ENCODE results near the gene HES1.

The HES1 gene

GRCh38 chr3:194103505-194103904, 32.4 kb upstream of the HES1 start:
- peak; percentile 65 for DNase-seq

GRCh38 chr3:194103983-194104751, 31.8 kb upstream of the HES1 start:
- no peak for DNase-seq

- DNase-seq = no peak
Observed at GRCh38 chr3:194105292-194105691, 30.7 kb upstream of the HES1 start.

GRCh38 chr3:194107107-194107506, 28.8 kb upstream of the HES1 start:
- no peak for DNase-seq

GRCh38 chr3:194109192-194109863, 26.6 kb upstream of the HES1 start:
- DNase-seq = no peak

- DNase-seq = no peak
Observed at GRCh38 chr3:194110483-194110882, 25.5 kb upstream of the HES1 start.

GRCh38 chr3:194111336-194111735, 24.6 kb upstream of the HES1 start:
- no peak for DNase-seq

- no peak for DNase-seq
Observed at GRCh38 chr3:194112120-194113106, 23.5 kb upstream of the HES1 start.

GRCh38 chr3:194114123-194114522, 21.8 kb upstream of the HES1 start:
- DNase-seq = no peak

GRCh38 chr3:194117104-194117845, 18.7 kb upstream of the HES1 start:
- DNase-seq = no peak

GRCh38 chr3:194118920-194119319, 17.0 kb upstream of the HES1 start:
- no peak for DNase-seq

GRCh38 chr3:194119831-194120590, 15.9 kb upstream of the HES1 start:
- no peak for DNase-seq

- DNase-seq = no peak
Observed at GRCh38 chr3:194120789-194121770, 14.9 kb upstream of the HES1 start.

- DNase-seq = no peak
Observed at GRCh38 chr3:194121891-194122631, 13.9 kb upstream of the HES1 start.

GRCh38 chr3:194123726-194124125, 12.2 kb upstream of the HES1 start:
- no peak for DNase-seq

- no peak for DNase-seq
Observed at GRCh38 chr3:194124193-194124592, 11.8 kb upstream of the HES1 start.

GRCh38 chr3:194125442-194125841, 10.5 kb upstream of the HES1 start:
- DNase-seq = no peak

- DNase-seq = no peak
Observed at GRCh38 chr3:194126790-194127189, 9.2 kb upstream of the HES1 start.

GRCh38 chr3:194128202-194128918, 7.6 kb upstream of the HES1 start:
- DNase-seq = no peak
